ENCODE measurements around the gene OR1L1.

Gene OR1L1

GRCh38 chr9:122661416-122661815 is at the start of gene OR1L1:
TSS of gene OR1L1 (plus strand) at chr9:122661716. CDS start at chr9:122661716, 0 bp downstream.
- intact Hi-C loops (cut with DNase I), result no loop called here
- no peak for DNase-seq

- no peak for DNase-seq
- intact Hi-C loops (cut with DNase I), result no loop called here
Measured at GRCh38 chr9:122614362-122614761, 47.2 kb upstream of the OR1L1 start, which contains the start of gene OR1Q1. TSS of gene OR1Q1 (plus strand) at chr9:122614738. CDS start at chr9:122614738, 0 bp downstream.

- DNase-seq, result no peak
- intact Hi-C loops (cut with DNase I), result no loop called here
Measured at GRCh38 chr9:122619996-122620395, 41.5 kb upstream of the OR1L1 start.

- intact Hi-C loops (cut with DNase I), result no loop called here
Measured at GRCh38 chr9:122642226-122642625, 19.3 kb upstream of the OR1L1 start.

GRCh38 chr9:122656378-122656777 is 5.1 kb upstream of the OR1L1 start:
- intact Hi-C loops (cut with DNase I), result no loop called here
- DNase-seq, result no peak

More at GRCh38 chr9:122642226-122642625, 19.3 kb upstream of the OR1L1 start:
- DNase-seq, result no peak

GRCh38 chr9:122657527-122657926 is 4.0 kb upstream of the OR1L1 start, which contains the start of gene OR1B1:
TSS of gene OR1B1 (minus strand) at chr9:122657627.
- no peak for DNase-seq
- intact Hi-C loops (cut with DNase I), result no loop called here

GRCh38 chr9:122672481-122672880 is 11.0 kb downstream of the OR1L1 start:
- intact Hi-C loops (cut with DNase I), result no loop called here

GRCh38 chr9:122684851-122685250 is 23.3 kb downstream of the OR1L1 start:
- intact Hi-C loops (cut with DNase I), result no loop called here
- DNase-seq, result no peak

More at GRCh38 chr9:122672481-122672880, 11.0 kb downstream of the OR1L1 start:
- no peak for DNase-seq

- DNase-seq, result no peak
- intact Hi-C loops (cut with DNase I), result no loop called here
Measured at GRCh38 chr9:122695696-122696095, 34.2 kb downstream of the OR1L1 start.

All from head of caudate nucleus (tissue), 42 donors.